Measurements from ENCODE around the gene ARHGEF28. TPM values are rescaled to one million over a fixed set of nuclear protein-coding genes. Genes with fewer than 3 reads are reported as not detected.
A peak's percentile ranks its signal among the peaks of the same experiment; 100 is the strongest.

The ARHGEF28 gene
- total RNA-seq, 1 experiment from 2014 or later, result 0.57 TPM

GRCh38 chr5:73693573-73694061, 67.6 kb downstream of the ARHGEF28 start:
- Histone ChIP-seq H4K5ac (ENCODE audit: insufficient read length, low read depth, low read length) (no peak overlapping the region), H2AK5ac (ENCODE audit: insufficient read length, low read length) (no peak overlapping the region), H3K27ac (ENCODE audit: insufficient read length, low read depth, low read length) (no peak overlapping the region), H3K23me2 (ENCODE audit: insufficient read length, low read depth, low read length, poor library complexity, severe bottlenecking) (no peaks in the 10 kb centered on the region), H3K79me2 (ENCODE audit: insufficient read depth, low read length) (no peaks in the 10 kb centered on the region), H3K4me2 (ENCODE audit: insufficient read depth, insufficient read length, low read length) (no peak overlapping the region), H2BK20ac (ENCODE audit: low read depth, low read length, poor library complexity, severe bottlenecking) (no peak overlapping the region), H3K79me1 (ENCODE audit: insufficient read depth, low read depth, low read length, poor library complexity, severe bottlenecking) (no peaks in the 10 kb centered on the region), H4K8ac (replicated peaks; ENCODE audit: insufficient read length, low read depth, low read length) (no peak overlapping the region), H4K20me1 (ENCODE audit: control insufficient read depth, insufficient read depth, insufficient read length) (no peaks in the 10 kb centered on the region), H3K27me3 (ENCODE audit: insufficient read depth, low read length) (no peaks in the 10 kb centered on the region), H3K14ac (ENCODE audit: insufficient read depth, low read length) (no peak overlapping the region), H4K91ac (ENCODE audit: insufficient read length, low read depth, low read length) (no peak overlapping the region), H2BK120ac (ENCODE audit: low read depth, low read length, poor library complexity, severe bottlenecking) (no peak overlapping the region), H3K23ac (ENCODE audit: insufficient read length, low read depth, low read length) (no peak overlapping the region), H3K9ac (ENCODE audit: extremely low read depth, insufficient read length, low read length) (no peak overlapping the region), H3K18ac (ENCODE audit: insufficient read length, low read depth, low read length) (no peak overlapping the region), H2AFZ (ENCODE audit: low read length) (no peak overlapping the region), H3K4me1 (ENCODE audit: insufficient read depth, low read length) (peaks cover 8% of the 10 kb centered on the region; the same call in 1 of the 2 replicates), H3K4ac (ENCODE audit: low read depth, low read length) (no peak overlapping the region), H2BK12ac (ENCODE audit: insufficient read length, low read depth, low read length) (no peak overlapping the region), H3T11ph (ENCODE audit: low read length) (no peak overlapping the region), H2BK15ac (ENCODE audit: low read depth, low read length) (no peak overlapping the region), H3K9me3 (ENCODE audit: control insufficient read depth, low read depth, low read length) (no peaks in the 10 kb centered on the region), H3K56ac (ENCODE audit: insufficient read length, low read depth, low read length) (no peak overlapping the region), H2BK5ac (ENCODE audit: insufficient read length, low read length) (no peak overlapping the region)
- peaks cover 31 to 34% of the 10 kb centered on the region in 2 experiments for H3K4me1 Mint-ChIP-seq
- WGBS (ENCODE audit: extremely low coverage, insufficient read length, low lambda C conversion rate), result no CpG with 5 or more reads among the region's 4 CpGs
- DNase-seq, result no peak
- H3K9me3 Mint-ChIP-seq, result no peaks in the 10 kb centered on the region
- H3K27ac Mint-ChIP-seq, result no peak overlapping the region
- no peaks in the 10 kb centered on the region for H3K36me3 Mint-ChIP-seq (ENCODE audit: insufficient read depth in 1 of 3, low read depth in 3 of 3)
- H3K4me3 Mint-ChIP-seq, result no peak overlapping the region
- TF ChIP-seq CTCF (conservative IDR thresholded peaks at IDR 0.05), result peak; percentile 55; the same call in 2 of the 3 replicates
- H3K27me3 Mint-ChIP-seq (ENCODE audit: low read depth), result peaks cover 4% of the 10 kb centered on the region
